Sigmoid colon (tissue), 4 donors: ENCODE data around the gene PIKFYVE.

Source experiments
- CTCF ChIP-seq, 4 experiments: fragments of 450-650 bp in 3 of 4; fragments of 200-600 bp in 1 of 4; IDR thresholded peaks; one replicate each; pipeline ENCODE4 v1.5.1; 2016 to 2019; ENCODE audit warnings: antibody characterized with exemption in 4 of 4, mild to moderate bottlenecking in 3 of 4, moderate library complexity in 2 of 4
- EP300 ChIP-seq, 4 donors: sonication (generic); formaldehyde crosslinking; IDR thresholded peaks; one replicate each; pipeline ENCODE4 v1.6.1; 2017; ENCODE audit warnings: antibody characterized with exemption in 4 of 4
- POLR2A ChIP-seq, 2 donors: fragments of 450-650 bp; IDR thresholded peaks; one replicate each; pipeline ENCODE4 v1.6.1; 2016; ENCODE audit warnings: antibody characterized with exemption in 2 of 2, mild to moderate bottlenecking in 2 of 2, moderate library complexity in 2 of 2

- TF ChIP-seq POLR2A (IDR thresholded peaks at IDR 0.05) (no peak), CTCF (IDR thresholded peaks at IDR 0.05) (no peak), EP300 (IDR thresholded peaks at IDR 0.05) (no peak)
Observed at GRCh38 chr2:208222351-208222750, 43.7 kb upstream of the PIKFYVE start.
